Measurements from ENCODE around the gene PIWIL4.

DNA sequence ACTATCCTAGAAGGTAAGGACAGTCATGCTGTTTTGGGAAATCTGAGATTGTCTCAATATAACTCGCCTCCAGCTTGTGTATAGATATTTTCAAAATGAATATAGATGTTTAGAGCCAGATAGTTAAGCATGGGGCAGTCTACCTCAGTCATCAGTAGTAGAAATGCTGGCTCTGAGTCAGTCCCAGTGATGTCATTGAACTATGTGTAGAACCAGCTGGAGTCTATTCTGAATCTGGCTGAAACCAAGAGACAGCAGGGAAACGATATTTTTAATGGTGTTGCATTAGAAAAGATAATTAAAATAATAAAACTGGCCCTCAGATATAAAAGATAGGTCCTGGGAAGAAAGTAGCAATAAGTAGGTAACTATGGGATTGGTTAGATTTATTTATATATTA, 25.9 kb downstream of the PIWIL4 start:
- TF ChIP-seq, protein P1, sequence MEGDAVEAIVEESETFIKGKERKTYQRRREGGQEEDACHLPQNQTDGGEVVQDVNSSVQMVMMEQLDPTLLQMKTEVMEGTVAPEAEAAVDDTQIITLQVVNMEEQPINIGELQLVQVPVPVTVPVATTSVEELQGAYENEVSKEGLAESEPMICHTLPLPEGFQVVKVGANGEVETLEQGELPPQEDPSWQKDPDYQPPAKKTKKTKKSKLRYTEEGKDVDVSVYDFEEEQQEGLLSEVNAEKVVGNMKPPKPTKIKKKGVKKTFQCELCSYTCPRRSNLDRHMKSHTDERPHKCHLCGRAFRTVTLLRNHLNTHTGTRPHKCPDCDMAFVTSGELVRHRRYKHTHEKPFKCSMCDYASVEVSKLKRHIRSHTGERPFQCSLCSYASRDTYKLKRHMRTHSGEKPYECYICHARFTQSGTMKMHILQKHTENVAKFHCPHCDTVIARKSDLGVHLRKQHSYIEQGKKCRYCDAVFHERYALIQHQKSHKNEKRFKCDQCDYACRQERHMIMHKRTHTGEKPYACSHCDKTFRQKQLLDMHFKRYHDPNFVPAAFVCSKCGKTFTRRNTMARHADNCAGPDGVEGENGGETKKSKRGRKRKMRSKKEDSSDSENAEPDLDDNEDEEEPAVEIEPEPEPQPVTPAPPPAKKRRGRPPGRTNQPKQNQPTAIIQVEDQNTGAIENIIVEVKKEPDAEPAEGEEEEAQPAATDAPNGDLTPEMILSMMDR (IDR thresholded peaks at IDR 0.05): no peak
- TF ChIP-seq POLR2AphosphoS5 (IDR thresholded peaks at IDR 0.05) (no peak), POLR2A (IDR thresholded peaks at IDR 0.05) (no peak)
